ENCODE measurements around the gene FBXO5. TPM values are rescaled to one million over a fixed set of nuclear protein-coding genes. Genes with fewer than 3 reads are reported as not detected.

Gene FBXO5
- total and polyA plus RNA-seq, 2 experiments from 2014 or later: 49.6 to 51.2 TPM

GRCh38 chr6:153028963-153029362 lies 46.1 kb upstream of the FBXO5 start:
- Histone ChIP-seq H3K27ac (ENCODE audit: low read depth) (no peak overlapping the region), H4K20me1 (replicated peaks; ENCODE audit: insufficient read depth) (no peaks in the 10 kb centered on the region), H3K27me3 (ENCODE audit: insufficient read depth) (no peaks in the 10 kb centered on the region), H3K9me2 (ENCODE audit: insufficient read depth) (no peaks in the 10 kb centered on the region), H3K79me2 (replicated peaks; ENCODE audit: insufficient read depth) (no peaks in the 10 kb centered on the region), H3K4me2 (no peak overlapping the region), H3F3A (replicated peaks; ENCODE audit: low read depth) (no peaks in the 10 kb centered on the region), H3K36me3 (ENCODE audit: insufficient read depth) (no peaks in the 10 kb centered on the region), H2AFZ (no peak overlapping the region), H3K4me1 (ENCODE audit: insufficient read depth) (peaks cover 26% of the 10 kb centered on the region), H3K4me3 (no peak overlapping the region)
- no peak for DNase-seq (ENCODE audit: low spot score)
- H3K27me3 Mint-ChIP-seq (ENCODE audit: insufficient read depth, low read depth, poor library complexity): peaks cover 4% of the 10 kb centered on the region
- H3K4me1 Mint-ChIP-seq: peaks cover 16% of the 10 kb centered on the region
- H3K36me3 Mint-ChIP-seq (ENCODE audit: low read depth): no peaks in the 10 kb centered on the region
- H3K4me3 Mint-ChIP-seq: no peak overlapping the region
- H3K9me3 Mint-ChIP-seq: no peaks in the 10 kb centered on the region
- ATAC-seq: no peak
- no peak overlapping the region for H3K27ac Mint-ChIP-seq
- TF ChIP-seq ZNF114 (CRISPR knock-in tag; IDR thresholded peaks at IDR 0.05) (no peak), JUNB (IDR thresholded peaks at IDR 0.05; ENCODE audit: unreplicated experiment) (no peak), EZH2 (IDR thresholded peaks at IDR 0.05; ENCODE audit: low read depth, unreplicated experiment) (no peak), ETS1 (IDR thresholded peaks at IDR 0.05) (no peak), NANOG (IDR thresholded peaks at IDR 0.05; ENCODE audit: borderline replicate concordance) (no peak)

- Mint-ChIP-seq H3K4me1 (peaks cover 16% of the 10 kb centered on the region), H3K9me3 (no peaks in the 10 kb centered on the region), H3K27ac (no peak overlapping the region), H3K27me3 (ENCODE audit: insufficient read depth, low read depth, poor library complexity) (peaks cover 4% of the 10 kb centered on the region), H3K4me3 (no peak overlapping the region), H3K36me3 (ENCODE audit: low read depth) (no peaks in the 10 kb centered on the region)
- no peaks in the 10 kb centered on the region for H3K79me2 ChIP-seq (replicated peaks; ENCODE audit: insufficient read depth)
- H3K4me2 ChIP-seq: no peak overlapping the region
- H3K9me2 ChIP-seq (ENCODE audit: insufficient read depth): no peaks in the 10 kb centered on the region
- no peaks in the 10 kb centered on the region for H3K27me3 ChIP-seq (ENCODE audit: insufficient read depth)
- no peak for TF ChIP-seq POLR2AphosphoS5 (IDR thresholded peaks at IDR 0.05; ENCODE audit: low read depth)
- TF ChIP-seq JUNB (IDR thresholded peaks at IDR 0.05; ENCODE audit: unreplicated experiment): no peak
- no peak for TF ChIP-seq ZNF462 (CRISPR knock-in tag; IDR thresholded peaks at IDR 0.05)
- no peak for TF ChIP-seq EZH2 (IDR thresholded peaks at IDR 0.05; ENCODE audit: low read depth, unreplicated experiment)
- TF ChIP-seq REST (IDR thresholded peaks at IDR 0.05; ENCODE audit: unreplicated experiment): no peak
- no peak for TF ChIP-seq ETS1 (IDR thresholded peaks at IDR 0.05)
- H3K4me3 ChIP-seq: no peak overlapping the region
- H3K27ac ChIP-seq (ENCODE audit: low read depth): no peak overlapping the region
- no peak overlapping the region for H2AFZ ChIP-seq
- H3K36me3 ChIP-seq (ENCODE audit: insufficient read depth): no peaks in the 10 kb centered on the region
- H4K20me1 ChIP-seq (replicated peaks; ENCODE audit: insufficient read depth): no peaks in the 10 kb centered on the region
- H3K4me1 ChIP-seq (ENCODE audit: insufficient read depth): peaks cover 26% of the 10 kb centered on the region
- ATAC-seq: no peak
- no peak for DNase-seq (ENCODE audit: low spot score)
- H3F3A ChIP-seq (replicated peaks; ENCODE audit: low read depth): no peaks in the 10 kb centered on the region
Measured at GRCh38 chr6:153028286-153028685, 45.4 kb upstream of the FBXO5 start.
